Measurements from ENCODE around the gene FADS6.

- no peak for TF ChIP-seq CTCF (conservative IDR thresholded peaks at IDR 0.05; ENCODE audit: low read depth, low read length)
- TF ChIP-seq EZH2 (IDR thresholded peaks at IDR 0.05; ENCODE audit: low read length, unreplicated experiment) = no peak
Observed at GRCh38 chr17:74928786-74929185, 35.4 kb upstream of the FADS6 start.

All from PC-3 (cell line).